Transverse colon (tissue), 4 donors: ENCODE measurements around the gene ARHGAP18.

ENCODE experiments used
- CTCF ChIP-seq, 5 experiments: fragments of 200-600 bp in 3 of 5; fragments of 450-650 bp in 2 of 5; sonication (generic) in 3 of 5; IDR thresholded peaks; 1 replicate in 2 of 5; 2 replicates in 3 of 5; pipeline ENCODE4 v1.5.1; 2016 to 2017; ENCODE audit warnings: antibody characterized with exemption in 5 of 5, inconsistent platforms in 3 of 5, mild to moderate bottlenecking in 2 of 5, moderate library complexity in 1 of 5
- EP300 ChIP-seq: sonication (generic); formaldehyde crosslinking; IDR thresholded peaks from one replicate; pipeline ENCODE4 v1.6.1; 2017; ENCODE audit warnings: antibody characterized with exemption, low read depth
- POLR2A ChIP-seq: fragments of 450-650 bp; IDR thresholded peaks from one replicate; pipeline ENCODE4 v1.6.1; 2016; ENCODE audit warnings: antibody characterized with exemption, mild to moderate bottlenecking, moderate library complexity
- POLR2AphosphoS5 ChIP-seq, 3 donors: sonication (generic); formaldehyde crosslinking; IDR thresholded peaks; one replicate each; pipeline ENCODE4 v1.6.1; 2016; ENCODE audit warnings: antibody characterized with exemption in 3 of 3

GRCh38 chr6:129619579-129620233, 90.3 kb downstream of the ARHGAP18 start:
- TF ChIP-seq CTCF (IDR thresholded peaks at IDR 0.05) (no peak), POLR2A (no peak), POLR2AphosphoS5 (IDR thresholded peaks at IDR 0.05) (no peak), EP300 (no peak)
